ENCODE measurements around the gene MYOM3. TPM values are rescaled to one million over a fixed set of nuclear protein-coding genes. Genes with fewer than 3 reads are reported as not detected.
"Not testable (repeated sequence)": the region's sequence is repeated elsewhere in the genome, so short reads cannot be mapped to it uniquely, and the experiment has no call there.

Gene MYOM3
- total RNA-seq, 1 experiment from 2014 or later: 7.9 TPM

- POLR2A ChIA-PET; intact Hi-C loops (cut with micrococcal nuclease); BruUV-seq (replicated peaks); ATAC-seq; H3K4me2 ChIP-seq (ENCODE audit: low read length); H4K20me1 ChIP-seq (ENCODE audit: insufficient read depth); H3K27me3 ChIP-seq (ENCODE audit: insufficient read depth, low read length); H3K79me2 ChIP-seq (ENCODE audit: insufficient read depth, low read length); H3K9me2 ChIP-seq (ENCODE audit: insufficient read depth); CTCF ChIA-PET; DNase-seq (ENCODE audit: low read depth, low spot score); H2AFZ ChIP-seq (ENCODE audit: low read depth, low read length, poor library complexity, severe bottlenecking); H3K27ac ChIP-seq (ENCODE audit: low read depth, low read length); H3K9ac ChIP-seq (ENCODE audit: low read length); H3K36me3 ChIP-seq (ENCODE audit: control insufficient read depth in 1 of 2, insufficient read depth in 2 of 2, low read length in 2 of 2); H3K4me3 ChIP-seq (replicated peaks in 1 of 2; ENCODE audit: low read depth in 1 of 2, low read length in 2 of 2); H3K9me3 ChIP-seq (ENCODE audit: control insufficient read depth in 1 of 2, insufficient read depth in 1 of 2, low read depth in 1 of 2, low read length in 2 of 2): not testable (repeated sequence)
- RAD21 ChIA-PET (ENCODE audit: low non-redundant PET in 1 of 2, low total read pairs in 2 of 2, uncharacterized antibody in 2 of 2, unreplicated experiment in 2 of 2): interaction anchor here in 1 of 2 experiments (0.6 kb wide), 1 partner anchor 150 kb away, joined by 3 read pairs; no protein-coding TSS in a partner anchor
- H3K4me1 ChIP-seq (ENCODE audit: control insufficient read depth in 1 of 2, insufficient read depth in 2 of 2, low read length in 2 of 2): peaks cover 28 to 30% of the 10 kb centered on the region in 2 experiments
Observed at GRCh38 chr1:24048894-24049293, 63.0 kb downstream of the MYOM3 start.

GRCh38 chr1:24048205-24048869 lies 63.6 kb downstream of the MYOM3 start:
- Histone ChIP-seq H3K4me1 (ENCODE audit: control insufficient read depth in 1 of 2, insufficient read depth in 2 of 2, low read length in 2 of 2) (peaks cover 28 to 30% of the 10 kb centered on the region in 2 experiments), H3K27ac (ENCODE audit: low read depth, low read length) (no peak overlapping the region), H3K9ac (ENCODE audit: low read length) (no peak overlapping the region), H3K4me2 (ENCODE audit: low read length) (no peak overlapping the region), H3K36me3 (ENCODE audit: control insufficient read depth in 1 of 2, insufficient read depth in 2 of 2, low read length in 2 of 2) (no peaks in the 10 kb centered on the region), H2AFZ (ENCODE audit: low read depth, low read length, poor library complexity, severe bottlenecking) (no peak overlapping the region), H3K79me2 (ENCODE audit: insufficient read depth, low read length) (no peaks in the 10 kb centered on the region), H3K9me3 (ENCODE audit: control insufficient read depth in 1 of 2, insufficient read depth in 1 of 2, low read depth in 1 of 2, low read length in 2 of 2) (no peaks in the 10 kb centered on the region), H3K9me2 (ENCODE audit: insufficient read depth) (no peaks in the 10 kb centered on the region), H3K4me3 (replicated peaks in 1 of 2; ENCODE audit: low read depth in 1 of 2, low read length in 2 of 2) (no peak overlapping the region), H3K27me3 (ENCODE audit: insufficient read depth, low read length) (no peaks in the 10 kb centered on the region), H4K20me1 (ENCODE audit: insufficient read depth) (no peaks in the 10 kb centered on the region)
- TF ChIP-seq FOSL1 (IDR thresholded peaks at IDR 0.05; ENCODE audit: low read depth) (no peak), EGR1 (IDR thresholded peaks at IDR 0.05; ENCODE audit: low read depth) (no peak), EZH2 (IDR thresholded peaks at IDR 0.05) (no peak), SIN3A (IDR thresholded peaks at IDR 0.05; ENCODE audit: low read depth) (no peak)
- POLR2A ChIA-PET: no interaction called here
- no peak for DNase-seq (ENCODE audit: low read depth, low spot score)
- intact Hi-C loops (cut with micrococcal nuclease): no loop called here
- CTCF ChIA-PET: no interaction called here
- no peak for ATAC-seq
- no TSS peak for BruUV-seq (replicated peaks)
- RAD21 ChIA-PET (ENCODE audit: low non-redundant PET in 1 of 2, low total read pairs in 2 of 2, uncharacterized antibody in 2 of 2, unreplicated experiment in 2 of 2): no interaction called here
